Measurements from ENCODE around the gene A3GALT2.

GRCh38 chr1:33363470-33363861 is 42.6 kb upstream of the A3GALT2 start:
- no peak for TF ChIP-seq ZFP36 (IDR thresholded peaks at IDR 0.05; ENCODE audit: borderline replicate concordance, partially characterized antibody)
- no peak for TF ChIP-seq KDM5A (IDR thresholded peaks at IDR 0.05)
- TF ChIP-seq, protein P1, sequence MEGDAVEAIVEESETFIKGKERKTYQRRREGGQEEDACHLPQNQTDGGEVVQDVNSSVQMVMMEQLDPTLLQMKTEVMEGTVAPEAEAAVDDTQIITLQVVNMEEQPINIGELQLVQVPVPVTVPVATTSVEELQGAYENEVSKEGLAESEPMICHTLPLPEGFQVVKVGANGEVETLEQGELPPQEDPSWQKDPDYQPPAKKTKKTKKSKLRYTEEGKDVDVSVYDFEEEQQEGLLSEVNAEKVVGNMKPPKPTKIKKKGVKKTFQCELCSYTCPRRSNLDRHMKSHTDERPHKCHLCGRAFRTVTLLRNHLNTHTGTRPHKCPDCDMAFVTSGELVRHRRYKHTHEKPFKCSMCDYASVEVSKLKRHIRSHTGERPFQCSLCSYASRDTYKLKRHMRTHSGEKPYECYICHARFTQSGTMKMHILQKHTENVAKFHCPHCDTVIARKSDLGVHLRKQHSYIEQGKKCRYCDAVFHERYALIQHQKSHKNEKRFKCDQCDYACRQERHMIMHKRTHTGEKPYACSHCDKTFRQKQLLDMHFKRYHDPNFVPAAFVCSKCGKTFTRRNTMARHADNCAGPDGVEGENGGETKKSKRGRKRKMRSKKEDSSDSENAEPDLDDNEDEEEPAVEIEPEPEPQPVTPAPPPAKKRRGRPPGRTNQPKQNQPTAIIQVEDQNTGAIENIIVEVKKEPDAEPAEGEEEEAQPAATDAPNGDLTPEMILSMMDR (IDR thresholded peaks at IDR 0.05), result no peak
- no peak for TF ChIP-seq NPAS2 (CRISPR knock-in tag; IDR thresholded peaks at IDR 0.05; ENCODE audit: borderline replicate concordance)
- TF ChIP-seq, protein P2, sequence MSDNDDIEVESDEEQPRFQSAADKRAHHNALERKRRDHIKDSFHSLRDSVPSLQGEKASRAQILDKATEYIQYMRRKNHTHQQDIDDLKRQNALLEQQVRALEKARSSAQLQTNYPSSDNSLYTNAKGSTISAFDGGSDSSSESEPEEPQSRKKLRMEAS (IDR thresholded peaks at IDR 0.05), result no peak
- no peak for TF ChIP-seq POLR2A (IDR thresholded peaks at IDR 0.05; ENCODE audit: low read length)

Measured in A549 (cell line).